AG04449 (cell line): ENCODE results near the gene ALOX12.
"Not testable (repeated sequence)": the region's sequence is repeated elsewhere in the genome, so short reads cannot be mapped to it uniquely, and the experiment has no call there.

Experiments
- CTCF ChIA-PET: fragments of 350-600 bp; formaldehyde crosslinking; extraction: SDS; loops from one replicate; lab custom pipeline; 2021; ENCODE audit warnings: antibody characterized with exemption; lab: Yijun Ruan, JAX
- POLR2A ChIA-PET: fragments of 400-600, 350-600 bp; formaldehyde crosslinking; extraction: SDS; loops from one replicate; lab custom pipeline; 2020; ENCODE audit warnings: antibody characterized with exemption, inconsistent platforms; lab: Yijun Ruan, JAX
- DNase-seq: peaks from one replicate; pipeline ENCODE4 v3.0.0-alpha.2; 2010; ENCODE audit warnings: low read depth, low spot score
- H3K4me3 ChIP-seq: 2 replicates; pipeline ENCODE4 v1.5.1; 2011; ENCODE audit warnings: low read depth, mild to moderate bottlenecking, control low read depth, low read length
- CTCF ChIP-seq: IDR thresholded peaks from one replicate; pipeline ENCODE4 v1.5.1; 2011; ENCODE audit warnings: mild to moderate bottlenecking, moderate library complexity, low read length, control low read depth, inconsistent platforms; ENCODE audit not compliant: insufficient read depth; ENCODE audit errors: missing control alignments

The ALOX12 gene

DNA sequence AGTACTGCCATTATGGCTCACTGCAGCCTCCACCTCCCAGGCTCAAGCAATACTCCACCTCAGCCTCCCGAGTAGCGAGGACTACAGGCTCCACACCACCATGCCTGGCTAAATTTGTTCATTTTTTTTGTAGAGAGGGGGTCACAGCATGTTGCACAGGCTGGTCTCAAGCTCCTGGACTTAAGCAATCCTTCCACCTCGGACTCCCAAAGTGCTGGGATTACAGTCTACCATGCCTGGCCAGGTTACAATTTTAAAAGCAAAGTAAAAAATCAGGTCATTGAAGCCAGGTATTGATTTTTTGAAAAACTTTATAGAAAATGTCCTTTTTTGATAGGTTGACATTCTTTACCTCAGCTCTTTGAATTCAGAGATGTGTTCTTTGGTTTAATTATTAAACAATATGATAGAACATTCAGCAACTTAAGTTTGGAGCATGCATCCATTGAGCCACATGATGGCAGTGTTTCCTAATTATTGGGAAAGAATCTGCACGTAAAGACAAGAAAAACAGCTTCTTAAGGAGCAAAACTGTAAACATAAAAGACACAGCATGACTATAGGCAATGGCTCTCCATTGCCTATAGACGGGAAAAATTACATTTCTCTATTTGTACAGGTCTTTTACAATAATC is 49.8 kb downstream of the ALOX12 start:
- CTCF ChIA-PET, result interaction anchor here (0.6 to 12.6 kb wide), 74 partner anchors 8 to 1012 kb away, joined by 3 to 465 read pairs (median 4); partner anchors contain the start of genes ACADVL, ASGR1, CLEC10A and DLG4
- TF ChIP-seq CTCF, result peak; percentile 51
- POLR2A ChIA-PET, result interaction anchor here (0.6 to 1.9 kb wide), 4 partner anchors 10 to 439 kb away, joined by 3 to 5 read pairs (median 4); partner anchors contain the start of genes ACADVL, DLG4 and SLC16A13

DNA sequence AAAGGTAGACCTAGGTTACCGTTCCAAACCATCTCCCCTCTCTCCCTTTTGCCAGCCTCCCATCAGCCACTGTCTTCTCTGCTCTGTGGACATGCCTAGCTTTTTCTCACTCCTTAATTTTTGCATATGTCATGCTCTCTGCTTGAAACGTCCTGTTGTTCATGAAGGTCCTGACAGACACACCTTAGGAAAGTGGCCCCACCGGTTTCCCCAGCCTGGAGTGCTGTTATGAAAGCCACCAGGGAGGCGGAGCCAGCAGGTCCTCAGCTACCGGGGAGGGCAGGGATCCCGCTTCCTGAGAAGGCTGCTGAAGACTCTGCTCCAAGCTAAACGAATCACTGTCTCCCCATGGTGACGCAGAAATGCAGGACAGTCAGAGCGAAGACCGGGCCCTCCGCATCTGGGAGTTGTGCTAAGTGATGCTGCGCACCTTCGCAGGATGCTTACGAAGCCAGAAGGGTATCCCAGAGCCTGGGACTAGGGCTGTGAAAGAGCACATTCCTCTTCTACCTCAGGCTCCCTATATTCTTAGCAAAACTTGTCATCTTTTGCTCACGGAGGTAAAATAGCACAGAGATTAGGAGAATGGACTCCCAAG is 50.4 kb downstream of the ALOX12 start:
- DNase-seq, result no peak
- H3K4me3 ChIP-seq, result no peak overlapping the region
- POLR2A ChIA-PET, result interaction anchor here (0.5 to 1.9 kb wide), 4 partner anchors 10 to 175 kb away, joined by 3 to 5 read pairs (median 4); partner anchors contain the start of genes ACADVL, DLG4 and SLC16A13

More for the DNA sequence above, 49.8 kb downstream of the ALOX12 start:
- H3K4me3 ChIP-seq, result no peak overlapping the region
- peak; percentile 44 for DNase-seq

DNA sequence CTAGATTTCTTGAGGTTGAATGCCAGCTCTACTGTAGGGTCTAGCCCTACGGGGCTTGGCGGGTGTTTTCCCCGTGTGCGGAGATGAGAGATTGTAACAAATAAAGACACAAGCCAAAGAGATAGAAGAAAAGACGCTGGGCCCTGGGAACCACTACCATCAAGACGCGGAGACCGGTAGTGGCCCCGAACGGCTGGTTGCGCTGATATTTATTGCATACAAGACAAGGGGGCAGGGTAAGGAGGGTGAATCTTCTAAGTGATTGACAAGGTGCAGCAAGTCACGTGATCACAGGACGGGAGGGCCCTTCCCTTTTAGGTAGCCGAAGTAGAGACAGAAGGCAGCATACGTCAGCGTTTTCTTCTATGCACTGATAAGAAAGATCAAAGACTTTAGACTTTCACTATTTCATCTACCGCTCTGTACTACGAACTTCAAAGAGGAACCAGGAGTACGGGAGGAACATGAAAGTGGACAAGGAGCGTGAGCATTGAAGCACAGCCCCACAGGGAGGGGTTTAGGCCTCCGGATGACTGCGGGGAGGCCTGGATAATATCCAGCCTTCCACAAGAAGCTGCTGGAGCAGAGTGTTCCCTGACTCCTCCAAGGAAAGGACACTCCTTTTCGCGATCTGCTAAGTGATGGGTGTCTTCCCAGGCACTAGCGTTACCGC is 51.0 kb downstream of the ALOX12 start:
- ChIA-PET CTCF (interaction anchor here (0.7 to 12.6 kb wide), 28 partner anchors 8 to 640 kb away, joined by 3 to 465 read pairs (median 6); partner anchors contain the start of genes ASGR1, SENP3, SOX15 and TP53), POLR2A (interaction anchor here (0.5 kb wide), 1 partner anchor 150 kb away, joined by 3 read pairs; no protein-coding TSS in a partner anchor)
- not testable (repeated sequence) for DNase-seq, H3K4me3 ChIP-seq

More for the DNA sequence above, 50.4 kb downstream of the ALOX12 start:
- TF ChIP-seq CTCF, result no peak
- CTCF ChIA-PET, result interaction anchor here (0.6 to 12.6 kb wide), 61 partner anchors 8 to 995 kb away, joined by 3 to 465 read pairs (median 4); partner anchors contain the start of genes ACADVL, ASGR1, DLG4 and SENP3

DNA sequence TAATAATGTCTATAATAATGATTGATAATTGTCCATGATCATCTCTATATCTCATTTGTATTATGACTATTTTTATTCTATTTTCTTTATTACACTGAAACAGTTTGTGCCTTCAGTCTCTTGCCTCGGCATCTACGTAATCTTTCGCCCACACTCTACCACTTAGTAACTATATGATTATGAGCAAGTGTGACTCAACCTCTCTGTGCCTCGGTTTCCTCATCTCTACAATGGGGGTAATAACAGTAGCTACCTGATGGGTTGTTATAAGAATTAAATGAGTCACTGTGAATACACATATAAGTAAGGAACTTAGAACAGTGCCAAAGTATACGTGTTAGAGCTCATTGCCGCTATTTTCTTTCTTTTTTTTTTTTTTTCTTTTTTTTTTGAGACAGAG is 51.7 kb downstream of the ALOX12 start:
- no peak overlapping the region for H3K4me3 ChIP-seq
- no peak for DNase-seq
- POLR2A ChIA-PET, result no interaction called here
- no peak for TF ChIP-seq CTCF
- CTCF ChIA-PET, result interaction anchor here (0.7 to 12.6 kb wide), 11 partner anchors 9 to 251 kb away, joined by 3 to 465 read pairs (median 4); partner anchors contain the start of gene ASGR1

DNA sequence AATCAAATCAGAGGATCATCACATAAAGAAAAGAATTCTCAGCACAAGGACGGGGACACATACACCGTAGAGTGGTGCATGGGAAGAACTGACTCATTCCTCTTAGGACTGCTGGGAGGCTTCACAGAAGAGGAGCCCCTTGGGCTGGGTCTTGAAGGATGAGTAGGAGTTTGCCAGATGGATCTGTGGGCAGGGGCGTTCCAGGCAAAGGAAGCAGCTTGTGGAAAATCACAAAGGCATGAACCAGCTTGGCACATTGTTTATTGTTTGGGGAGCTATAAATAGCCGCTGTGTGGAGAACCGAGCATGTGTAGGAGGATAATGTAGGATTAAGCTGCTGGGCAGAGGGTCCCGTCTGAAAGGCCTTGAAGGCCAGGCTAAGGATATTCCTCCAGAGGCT is 53.1 kb downstream of the ALOX12 start:
- CTCF ChIA-PET, result interaction anchor here (1.1 to 12.6 kb wide), 6 partner anchors 10 to 512 kb away, joined by 3 to 465 read pairs (median 12); partner anchors contain the start of gene ASGR1
- no peak for TF ChIP-seq CTCF
- POLR2A ChIA-PET, result no interaction called here
- no peak overlapping the region for H3K4me3 ChIP-seq
- no peak for DNase-seq

GRCh38 chr17:7050583-7050982 is 54.7 kb downstream of the ALOX12 start:
- CTCF ChIA-PET, result interaction anchor here (0.8 to 12.6 kb wide), 12 partner anchors 9 to 246 kb away, joined by 3 to 465 read pairs (median 6); partner anchors contain the start of gene ASGR1
- H3K4me3 ChIP-seq, DNase-seq, POLR2A ChIA-PET: not testable (repeated sequence)

DNA sequence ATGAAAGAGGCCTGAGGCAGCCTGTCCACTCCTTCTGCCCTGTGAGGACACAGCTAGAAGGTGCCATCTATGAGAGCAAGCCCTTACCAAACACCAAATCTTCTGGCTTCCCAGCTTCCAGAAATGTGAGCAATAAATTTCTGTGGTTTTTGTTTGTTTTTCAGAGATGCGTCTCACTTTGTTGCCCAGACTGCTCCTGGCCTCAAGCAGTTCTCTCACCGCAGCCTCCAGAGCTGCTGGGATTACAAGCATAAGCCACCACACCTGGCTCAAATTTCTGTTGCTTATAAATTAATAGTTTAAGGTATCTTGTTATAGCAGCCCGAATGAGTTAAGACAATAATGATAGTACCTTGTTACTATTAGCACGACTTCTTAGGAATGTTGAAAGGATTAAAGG is 60.5 kb downstream of the ALOX12 start:
- TF ChIP-seq CTCF, result no peak
- ChIA-PET POLR2A (no interaction called here), CTCF (interaction anchor here (1.0 kb wide), 1 partner anchor 81 kb away, joined by 4 read pairs; no protein-coding TSS in a partner anchor)
- no peak overlapping the region for H3K4me3 ChIP-seq
- no peak for DNase-seq
